Measurements from ENCODE around the gene KLHL22.

DNA sequence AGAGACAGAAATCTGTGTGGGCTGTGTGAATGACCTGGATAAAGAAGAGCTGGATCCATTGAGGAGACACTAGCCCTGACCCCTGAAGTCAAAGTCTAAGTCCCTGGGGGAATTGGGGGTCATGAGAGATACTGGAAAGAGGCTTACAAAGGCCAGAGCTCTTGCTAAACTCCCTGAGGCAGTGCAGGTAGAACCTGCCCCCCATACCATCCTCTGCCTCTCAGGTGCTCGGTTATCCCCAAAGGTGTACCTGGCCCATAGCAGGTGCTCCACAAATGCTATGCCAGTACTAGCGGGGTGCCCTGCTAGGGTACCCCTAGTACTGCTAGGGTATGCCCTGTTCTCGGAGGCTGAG is 38.9 kb downstream of the KLHL22 start:
- TF ChIP-seq POLR2A (IDR thresholded peaks at IDR 0.05; ENCODE audit: low read depth, low read length) (no peak), POLR2AphosphoS5 (IDR thresholded peaks at IDR 0.05; ENCODE audit: low read depth, low read length) (no peak)

Data from GM12892 (cell line).